Inferior parietal cortex (tissue), 1 donor: ENCODE results near the gene MAML3.

ENCODE experiments used
- DNase-seq: peaks from one replicate; pipeline ENCODE4 v3.0.0-alpha.2; 2016; ENCODE audit errors: extremely low spot score

The MAML3 gene

DNA sequence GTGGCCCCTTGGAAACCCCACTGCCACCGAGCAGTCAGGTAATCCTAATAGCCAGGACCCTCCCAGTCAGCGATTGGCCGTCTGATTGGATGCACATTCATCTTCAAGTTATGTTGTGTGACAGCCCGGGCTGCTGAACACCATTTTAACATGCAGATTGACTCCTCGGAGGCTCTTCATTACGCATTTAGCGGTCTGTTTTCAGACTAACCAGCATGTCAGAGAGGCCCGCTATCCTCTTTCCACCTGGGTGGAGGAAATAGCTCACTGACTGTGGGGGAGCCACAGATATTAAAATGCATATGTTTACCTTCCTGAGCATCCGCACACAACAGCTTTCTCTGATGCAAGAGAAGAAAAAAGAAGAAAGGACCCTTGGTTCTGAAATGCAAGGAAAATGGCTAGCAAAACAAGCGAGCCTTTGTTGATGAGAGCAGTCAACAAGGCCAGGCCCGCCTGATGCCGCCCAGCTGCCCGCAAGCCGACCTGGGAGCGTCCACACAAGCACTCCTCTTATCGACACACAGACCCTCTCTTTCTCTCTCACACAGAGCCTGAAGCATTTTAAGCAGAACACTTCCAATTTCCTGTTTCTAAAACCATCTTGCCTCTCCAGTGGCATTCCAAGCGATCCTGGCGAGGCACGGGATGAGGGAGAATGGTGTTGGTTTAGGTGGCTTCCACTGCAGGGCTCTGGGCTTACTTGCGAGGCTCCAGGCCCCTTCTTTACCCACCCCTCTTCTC, 370.1 kb downstream of the MAML3 start:
- peak; percentile 29 for DNase-seq

DNA sequence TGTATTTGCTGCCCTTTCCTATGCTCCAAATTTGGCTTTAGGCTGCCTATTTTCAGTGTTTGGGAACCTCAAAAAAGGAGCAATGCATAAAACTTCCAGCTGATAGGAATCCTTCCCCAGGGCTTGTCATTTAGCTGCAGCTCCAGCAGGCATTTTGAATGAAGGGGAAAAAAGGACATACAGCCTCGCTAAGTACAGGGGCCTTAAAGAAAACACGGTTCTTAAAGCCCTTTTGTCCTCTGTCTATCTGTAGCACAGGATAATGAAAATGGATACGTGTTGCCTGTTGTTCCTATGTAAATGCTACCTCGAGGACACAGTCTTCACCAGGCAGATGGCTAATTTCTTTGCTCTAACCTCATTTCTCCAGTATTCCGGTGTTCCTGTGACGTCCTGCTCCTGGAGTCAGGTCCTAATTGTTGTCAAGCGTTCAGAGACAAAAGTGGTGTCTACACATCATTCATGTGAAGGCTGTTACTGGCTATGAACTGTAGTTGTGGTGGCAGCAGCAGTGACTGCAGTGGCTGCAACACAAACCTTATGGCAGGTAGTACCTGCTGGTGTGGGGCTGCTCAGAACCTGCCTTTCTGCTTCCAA, 371.0 kb downstream of the MAML3 start:
- no peak for DNase-seq

DNA sequence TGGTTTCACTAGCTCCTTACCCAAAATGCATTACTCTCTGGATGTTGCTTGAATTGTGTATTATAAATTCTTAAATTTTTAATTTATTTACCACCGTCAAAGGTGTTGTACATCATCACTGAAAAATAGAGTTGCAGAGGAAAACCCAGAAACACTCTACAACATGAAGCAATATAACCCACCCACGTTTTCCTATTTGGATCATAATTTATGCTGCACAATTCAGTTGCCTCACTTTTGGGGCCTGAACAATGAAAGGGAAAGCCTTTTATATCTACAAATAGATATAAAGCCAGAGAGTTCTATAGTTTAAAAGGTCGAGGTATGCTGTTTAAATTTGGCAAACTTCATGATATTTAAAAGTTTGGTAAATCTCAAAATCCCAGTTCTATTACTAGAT, 372.9 kb downstream of the MAML3 start:
- DNase-seq: no peak

DNA sequence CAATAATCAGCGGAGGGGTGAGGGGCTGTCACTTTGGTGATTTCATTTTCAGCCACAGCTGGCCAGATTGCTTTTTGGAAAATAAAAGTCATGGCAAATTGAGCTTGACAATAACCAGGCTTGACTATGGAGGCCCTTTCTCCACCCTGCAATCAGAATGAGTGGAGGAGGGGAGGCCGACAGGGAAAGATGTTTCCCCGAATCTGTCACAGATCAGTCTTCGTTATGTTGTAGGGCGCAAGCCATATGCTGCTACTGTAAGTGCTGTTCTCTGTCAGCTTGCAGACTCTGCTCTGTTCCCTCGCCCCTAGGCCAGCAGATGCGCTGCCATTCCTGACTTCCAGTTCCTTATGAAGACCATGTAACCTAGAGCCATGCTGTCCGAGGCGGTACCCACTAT, 374.3 kb downstream of the MAML3 start:
- DNase-seq: no peak

DNA sequence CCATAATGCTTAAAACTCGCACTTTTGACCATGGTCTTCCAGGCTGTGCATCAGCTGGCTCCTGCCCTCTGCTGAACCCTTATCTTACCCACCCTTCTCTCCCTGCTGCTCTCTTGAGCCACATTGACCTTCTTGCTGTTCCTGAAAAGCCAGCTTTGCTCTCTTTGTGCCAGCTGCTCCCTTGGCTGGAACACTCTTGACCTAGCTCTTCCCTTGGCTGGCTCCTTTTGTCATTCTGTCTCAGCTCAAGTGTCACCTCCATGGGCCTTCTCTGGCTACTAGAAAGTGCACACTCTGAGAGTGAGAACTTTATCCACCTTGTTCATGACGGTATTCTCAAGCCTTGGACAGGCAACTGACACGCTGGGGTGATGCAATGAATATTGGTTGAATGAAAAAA, 376.2 kb downstream of the MAML3 start:
- no peak for DNase-seq

DNA sequence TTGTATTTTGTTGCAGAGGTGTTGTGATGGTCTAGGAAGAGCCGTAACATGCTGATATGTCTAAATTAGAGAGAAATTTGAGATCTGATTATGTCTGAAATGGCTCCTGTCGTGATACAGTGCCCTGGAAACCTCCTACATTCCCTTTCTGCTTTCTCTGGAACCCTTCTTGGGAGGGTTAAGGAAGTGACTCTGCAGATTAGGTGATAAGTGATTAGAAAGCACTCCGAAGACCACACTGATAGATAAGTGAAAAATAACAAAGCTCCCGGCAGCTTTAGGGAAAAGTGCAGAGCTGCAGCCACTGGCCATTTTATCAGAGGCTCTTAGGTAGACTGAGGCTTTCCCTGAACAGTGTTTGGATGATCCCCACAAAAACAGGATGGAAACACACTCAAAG, 377.7 kb downstream of the MAML3 start:
- DNase-seq: no peak

DNA sequence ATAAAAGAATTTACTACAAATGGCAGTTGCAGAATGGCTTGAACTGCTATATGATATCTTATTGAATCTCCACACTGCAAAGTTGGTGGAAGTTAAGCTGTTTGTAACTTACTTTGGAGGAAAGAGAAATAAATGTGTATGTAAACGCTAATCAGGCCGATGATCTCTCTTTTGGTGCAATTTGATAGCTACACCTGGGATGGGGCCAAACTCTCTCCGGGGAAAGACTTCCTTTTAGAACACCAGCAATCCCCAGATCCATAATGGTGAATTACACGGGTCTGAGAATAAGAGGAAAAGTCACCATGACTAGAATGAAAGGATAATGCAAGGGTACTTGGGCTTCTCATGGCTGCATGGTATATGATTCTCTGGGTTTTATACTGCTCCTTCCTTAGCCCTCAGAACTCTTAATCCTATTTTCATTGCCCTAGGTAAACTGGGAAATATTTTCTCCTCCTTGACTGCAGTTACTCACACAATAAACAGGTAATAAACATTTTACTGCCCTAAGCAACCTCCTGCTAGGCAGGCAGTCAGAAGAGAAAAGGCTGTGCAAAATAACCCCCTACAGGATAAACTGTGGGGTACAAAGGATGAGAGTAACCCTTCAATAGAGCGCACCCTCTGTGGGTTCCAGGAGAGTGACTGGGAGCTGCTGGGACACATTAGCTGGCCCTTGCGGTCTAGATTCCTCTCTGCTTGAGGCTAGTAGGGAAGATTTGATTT, 379.1 kb downstream of the MAML3 start:
- DNase-seq: no peak

DNA sequence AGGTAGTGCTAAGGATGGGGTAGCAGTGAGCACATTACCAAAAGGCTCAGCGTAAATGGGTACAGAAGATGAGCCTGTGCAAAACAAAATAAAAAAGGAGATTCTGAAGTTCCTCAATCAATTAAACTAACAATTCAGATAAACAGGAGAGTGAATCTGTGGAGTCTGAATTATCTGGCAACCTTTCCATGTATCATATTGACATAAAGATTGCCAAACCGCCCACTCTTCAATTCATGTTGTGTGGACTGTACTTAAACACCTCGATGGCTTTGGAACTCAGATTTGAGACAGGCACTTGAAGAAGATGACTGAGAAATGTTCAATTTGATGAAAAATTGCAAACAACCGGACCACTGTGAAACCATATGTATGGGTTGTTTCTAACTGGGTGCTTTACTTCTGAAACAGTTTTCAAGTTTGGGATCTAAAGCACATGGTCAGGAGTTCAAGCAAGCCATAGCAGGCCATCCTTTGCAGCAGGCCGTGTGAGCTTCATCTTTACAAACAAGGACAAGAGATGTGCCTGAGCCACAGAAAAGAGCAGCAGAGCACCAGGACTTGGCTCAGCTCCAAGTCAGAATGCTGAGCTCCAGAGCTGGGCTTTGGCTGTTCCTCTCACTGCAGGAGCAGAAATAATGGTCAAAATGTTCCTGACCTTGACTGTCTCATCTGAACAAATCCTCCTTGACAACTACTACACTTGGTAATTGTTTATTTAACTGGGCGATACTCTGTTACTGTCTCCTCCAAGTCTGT, 380.2 kb downstream of the MAML3 start:
- DNase-seq: no peak

DNA sequence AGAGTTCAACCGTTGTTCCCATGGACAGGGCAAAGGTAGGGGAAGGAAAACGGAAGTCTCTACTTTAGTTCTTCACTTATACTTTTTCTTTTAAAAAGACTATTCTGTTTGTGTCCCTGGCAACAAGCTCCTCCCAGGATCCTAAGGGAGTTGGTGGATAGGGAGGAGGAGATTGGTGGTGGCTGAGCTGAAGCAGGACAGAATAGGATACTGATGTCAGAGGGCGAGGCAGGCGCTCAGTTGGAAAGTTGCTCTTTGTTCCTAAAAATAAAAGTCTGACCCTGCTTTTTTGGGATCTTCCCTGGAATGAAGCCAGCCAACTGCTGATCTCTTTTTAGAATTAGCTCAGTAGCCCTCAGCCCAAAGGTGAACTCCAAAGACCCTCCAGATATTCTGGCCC, 383.6 kb downstream of the MAML3 start:
- no peak for DNase-seq

DNA sequence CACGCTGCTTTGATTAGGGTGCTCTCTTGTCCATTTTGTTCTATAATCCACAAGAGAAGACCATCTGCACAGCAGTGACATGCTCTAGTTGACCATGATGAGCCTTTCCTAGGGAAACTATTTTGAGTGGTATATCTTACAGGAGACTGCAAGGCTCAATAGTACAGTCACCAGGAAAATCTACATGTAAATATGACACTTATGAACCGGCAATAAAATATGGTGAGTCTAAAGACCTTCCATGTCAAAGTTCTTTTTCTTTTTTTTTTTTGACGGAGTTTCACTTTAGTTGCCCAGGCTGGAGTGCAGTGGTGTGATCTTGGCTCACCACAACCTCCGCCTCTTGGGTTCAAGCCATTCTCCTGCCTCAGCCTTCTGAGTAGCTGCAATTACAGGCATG, 384.6 kb downstream of the MAML3 start:
- no peak for DNase-seq

DNA sequence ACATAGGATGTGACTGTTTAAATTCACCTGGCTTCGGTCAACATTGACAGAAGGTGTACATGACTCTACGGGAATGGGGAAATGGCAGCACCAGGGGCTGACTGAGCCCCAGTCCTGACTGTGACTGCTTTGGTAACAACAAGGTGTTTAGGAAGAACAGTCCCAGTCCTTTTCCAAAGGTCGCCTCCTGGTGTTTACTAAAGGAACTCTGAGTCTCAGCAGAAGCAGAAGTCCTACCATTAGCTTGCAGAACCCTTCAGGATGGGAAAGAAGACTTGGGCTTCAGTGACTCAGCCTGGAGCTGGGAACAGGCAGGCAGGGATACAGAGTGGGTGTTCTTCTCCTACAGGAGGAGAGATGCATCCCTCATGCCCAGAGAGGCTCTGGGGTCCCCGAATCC, 385.1 kb downstream of the MAML3 start:
- DNase-seq: no peak

DNA sequence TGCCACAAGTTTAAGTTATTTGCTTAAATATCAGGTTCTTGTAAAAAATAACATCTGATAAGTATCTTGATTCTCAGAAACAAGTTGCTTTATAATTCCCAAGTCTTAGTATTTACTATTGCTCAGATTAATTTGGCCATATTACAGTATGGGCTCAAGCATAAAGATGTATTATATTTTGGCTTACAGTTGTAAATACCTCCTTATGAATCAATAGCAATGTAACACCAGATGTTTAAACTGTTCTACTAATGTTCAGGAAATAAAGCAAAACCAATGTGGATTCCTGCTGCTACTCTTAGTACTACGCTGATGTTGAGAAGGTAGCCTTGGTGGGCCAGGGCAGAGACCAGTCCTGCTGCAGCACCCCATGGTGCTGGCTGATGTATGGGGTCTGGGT, 385.6 kb downstream of the MAML3 start:
- no peak for DNase-seq

DNA sequence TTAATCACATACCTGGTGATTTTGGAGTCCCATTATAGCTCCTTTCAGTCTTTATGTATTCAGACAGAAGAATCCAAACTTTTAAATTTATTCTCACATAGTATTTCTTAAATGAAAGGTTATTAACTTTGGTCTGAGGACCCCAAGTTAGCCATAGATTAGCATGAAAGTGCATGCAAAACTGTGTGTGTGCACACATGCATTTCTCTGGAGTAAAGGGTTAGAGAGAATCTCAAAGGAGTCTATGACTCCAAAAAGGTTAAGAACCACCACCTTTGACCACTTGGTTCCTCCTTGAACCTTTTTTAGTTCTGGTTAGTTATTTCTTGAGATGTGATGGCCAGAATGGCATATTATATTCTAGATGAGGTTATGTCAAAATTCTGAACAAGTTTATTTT, 386.4 kb downstream of the MAML3 start:
- DNase-seq: no peak

DNA sequence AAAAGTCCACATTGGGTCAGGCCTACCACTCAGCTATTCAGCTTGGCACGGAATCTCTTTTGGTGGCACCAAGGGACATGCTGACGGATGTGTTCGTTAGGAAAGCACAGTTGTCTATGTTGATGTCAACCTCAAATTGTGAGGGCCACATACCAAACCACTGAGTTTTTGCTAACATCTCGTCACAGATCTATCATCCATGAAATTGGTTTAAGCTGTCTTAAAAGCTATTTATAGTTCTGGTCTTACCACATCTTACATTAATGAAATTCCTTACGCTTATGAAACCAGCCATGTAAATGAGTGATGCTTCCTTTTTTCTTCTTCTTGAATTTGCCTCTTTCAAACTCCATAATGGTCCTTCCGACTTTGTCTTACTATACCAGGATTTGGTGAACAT, 386.8 kb downstream of the MAML3 start:
- DNase-seq: no peak

DNA sequence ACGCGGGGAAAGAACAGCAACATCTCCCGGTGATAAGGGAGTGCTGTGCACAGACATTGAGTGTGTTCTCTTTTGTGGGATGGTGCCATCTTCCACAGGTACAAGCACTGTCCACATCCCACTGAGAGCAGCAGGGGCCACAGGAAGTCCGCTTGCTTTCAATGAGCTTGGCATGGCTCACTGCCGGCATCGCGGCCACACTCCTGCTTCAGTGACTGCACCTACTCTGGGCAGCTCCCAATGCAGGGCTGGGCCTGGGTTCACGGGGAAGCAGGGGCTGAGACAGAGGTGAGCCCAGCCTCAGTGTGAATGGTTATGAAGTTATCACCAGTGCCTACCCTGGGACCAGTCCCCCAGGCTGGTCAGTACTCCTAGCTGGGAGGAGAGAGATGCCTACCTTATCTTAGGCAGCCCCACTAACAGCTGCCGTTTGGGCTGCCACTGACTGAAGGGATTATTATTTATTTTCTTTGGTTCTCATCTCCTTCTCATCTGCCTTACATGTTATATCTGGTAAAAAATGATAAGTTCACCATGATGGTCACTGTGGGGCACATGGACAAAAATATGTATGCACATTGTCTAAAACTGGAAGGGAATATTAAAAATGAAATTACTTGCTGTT, 389.2 kb downstream of the MAML3 start:
- DNase-seq: no peak

DNA sequence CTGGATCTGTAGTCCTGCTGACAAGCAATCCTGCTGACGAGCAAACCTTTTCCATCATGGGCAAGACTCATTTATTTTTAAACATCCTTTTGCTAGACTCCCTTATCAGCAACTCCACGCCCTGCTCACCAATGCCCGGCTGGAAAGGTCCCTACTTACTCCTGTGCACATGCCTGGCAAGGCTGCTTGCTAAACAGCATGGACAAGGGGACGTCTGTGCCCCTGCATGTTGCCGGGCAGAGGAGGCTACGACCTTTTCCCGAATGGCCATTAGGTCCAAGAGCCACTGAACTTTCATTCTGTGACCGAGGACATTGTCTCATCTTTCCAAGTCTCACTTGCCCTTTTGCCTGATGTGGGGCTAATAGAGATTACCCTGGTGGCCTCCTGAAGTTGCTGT, 389.8 kb downstream of the MAML3 start:
- no peak for DNase-seq

DNA sequence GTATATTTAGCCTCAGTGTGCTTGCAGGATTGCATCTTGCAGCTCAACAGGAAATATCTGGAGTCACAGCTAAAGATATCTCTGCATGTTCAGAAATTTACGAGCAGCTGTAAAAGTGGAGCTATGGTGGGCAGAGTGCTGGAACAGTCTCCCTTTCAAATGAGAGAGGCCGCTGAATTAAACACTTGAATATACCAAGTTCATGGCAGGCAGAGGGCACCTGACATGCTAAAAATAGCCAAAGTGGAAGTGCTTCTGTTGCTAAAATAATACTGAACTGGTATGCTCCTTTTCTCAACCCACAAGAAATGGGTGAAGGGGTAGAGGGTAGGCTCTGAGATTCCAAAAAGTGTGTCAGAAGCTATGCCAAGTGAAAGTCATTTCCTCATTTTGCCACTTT, 390.3 kb downstream of the MAML3 start:
- DNase-seq: peak; percentile 36

DNA sequence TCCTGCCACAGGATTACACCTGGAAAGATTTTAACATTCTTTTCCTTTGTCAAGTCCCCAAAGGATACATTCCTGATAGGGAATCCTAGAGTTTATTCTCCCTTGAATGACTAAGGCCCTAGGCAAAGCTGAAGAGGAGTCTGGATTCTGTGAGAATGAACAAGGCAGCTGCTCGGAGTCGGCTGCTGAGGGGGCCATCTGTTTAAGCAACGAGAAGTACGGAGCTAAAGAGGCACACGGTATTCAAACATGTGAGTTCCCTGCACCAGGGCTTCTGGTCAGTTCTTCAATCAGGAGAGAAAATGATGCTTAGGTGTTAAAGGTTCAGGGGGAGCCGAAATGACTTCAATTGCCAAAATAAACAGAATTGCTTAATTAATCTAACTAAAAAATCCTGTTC, 390.8 kb downstream of the MAML3 start:
- no peak for DNase-seq

DNA sequence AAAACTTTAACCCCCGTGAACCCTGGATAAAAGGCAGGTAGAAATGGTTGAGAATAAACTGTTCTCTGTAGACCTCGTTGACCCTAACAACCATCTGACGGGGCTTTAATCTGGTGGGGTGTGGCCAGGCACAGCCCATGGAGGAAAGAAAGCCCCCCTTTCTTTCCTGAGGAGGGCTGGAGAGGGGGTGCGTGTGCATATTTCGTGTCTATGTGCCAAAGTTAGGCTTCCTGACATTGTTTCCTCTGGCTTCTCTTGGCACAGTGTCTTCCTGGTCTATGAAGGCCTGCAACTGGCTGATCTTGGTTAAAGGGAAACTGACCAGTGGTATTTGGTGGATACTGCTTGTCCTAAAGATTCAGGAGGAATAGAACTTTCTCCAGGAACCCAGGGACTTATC, 391.3 kb downstream of the MAML3 start:
- no peak for DNase-seq

DNA sequence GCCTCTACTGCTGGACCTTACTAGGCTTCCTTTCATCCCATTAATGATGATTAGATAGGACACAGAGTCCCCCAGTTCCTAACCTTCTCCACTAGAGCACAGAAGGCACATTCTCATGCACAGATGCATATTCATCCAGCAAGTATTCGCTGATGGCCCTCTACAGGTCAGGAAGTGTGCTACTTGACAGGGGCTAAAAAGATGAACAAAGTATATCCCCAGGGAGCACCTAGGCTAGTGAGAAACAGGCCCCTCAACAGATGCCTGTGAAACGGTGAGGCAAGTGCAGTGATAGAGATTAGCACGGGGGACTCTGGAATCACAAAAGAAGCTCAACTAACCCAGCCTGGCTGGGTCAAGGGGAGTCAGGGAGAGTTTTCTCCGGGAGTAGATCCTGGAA, 392.5 kb downstream of the MAML3 start:
- DNase-seq: no peak

DNA sequence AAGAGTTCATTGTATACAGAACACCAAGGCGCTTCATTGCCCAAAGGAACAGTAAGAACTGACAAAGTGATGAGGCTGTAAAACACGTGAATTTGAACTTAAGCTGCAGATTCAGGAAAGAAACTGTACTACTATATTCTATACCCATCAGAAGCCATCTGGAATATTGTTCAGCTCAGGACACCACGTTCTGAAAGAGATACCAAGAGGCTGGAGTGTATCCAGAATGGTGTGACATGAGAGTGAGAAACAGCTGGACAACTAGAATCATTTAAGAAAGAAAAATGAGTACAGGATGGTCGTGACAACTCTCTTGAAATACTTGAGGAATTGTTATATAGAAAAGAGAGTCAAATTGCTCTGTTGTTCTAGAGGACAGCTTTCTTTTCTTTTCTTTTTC, 393.4 kb downstream of the MAML3 start:
- no peak for DNase-seq

DNA sequence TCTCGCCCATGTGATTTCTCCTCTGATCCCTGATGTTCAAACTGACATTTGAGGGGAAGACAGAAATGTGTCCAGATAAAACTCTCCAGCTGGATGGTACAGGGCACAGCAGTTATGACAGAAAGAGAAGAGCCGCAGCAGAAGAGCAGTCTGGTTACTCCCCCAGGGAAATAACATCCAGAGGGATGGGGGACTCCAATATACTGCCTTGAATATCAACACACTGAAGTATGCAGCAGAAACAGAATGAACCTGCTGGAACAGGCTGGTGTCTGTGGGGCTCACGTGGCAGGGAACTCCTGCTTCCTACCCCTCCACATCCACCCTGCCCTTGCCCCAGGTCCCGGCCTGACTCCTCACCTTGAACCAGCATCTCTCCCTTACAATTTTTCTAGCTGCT, 394.9 kb downstream of the MAML3 start:
- no peak for DNase-seq
